Gastrocnemius medialis (tissue), 4 donors: ENCODE measurements around the gene HIPK2.

ENCODE experiments used
- POLR2A ChIP-seq, 2 donors: fragments of 450-650 bp; IDR thresholded peaks; one replicate each; pipeline ENCODE4 v1.6.1; 2017; ENCODE audit warnings: antibody characterized with exemption in 2 of 2, mild to moderate bottlenecking in 2 of 2, moderate library complexity in 2 of 2
- TF ChIP-seq, protein P1 (sequence below), 5 experiments: fragments of 450-650 bp in 3 of 5; fragments of 200-600 bp in 2 of 5; sonication (generic) in 2 of 5; IDR thresholded peaks in 4 of 5; conservative IDR thresholded peaks in 1 of 5; 1 replicate in 4 of 5; 2 replicates in 1 of 5; pipeline ENCODE4 v1.5.1; 2016 to 2019; ENCODE audit warnings: antibody characterized with exemption in 5 of 5, mild to moderate bottlenecking in 3 of 5, moderate library complexity in 3 of 5

DNA sequence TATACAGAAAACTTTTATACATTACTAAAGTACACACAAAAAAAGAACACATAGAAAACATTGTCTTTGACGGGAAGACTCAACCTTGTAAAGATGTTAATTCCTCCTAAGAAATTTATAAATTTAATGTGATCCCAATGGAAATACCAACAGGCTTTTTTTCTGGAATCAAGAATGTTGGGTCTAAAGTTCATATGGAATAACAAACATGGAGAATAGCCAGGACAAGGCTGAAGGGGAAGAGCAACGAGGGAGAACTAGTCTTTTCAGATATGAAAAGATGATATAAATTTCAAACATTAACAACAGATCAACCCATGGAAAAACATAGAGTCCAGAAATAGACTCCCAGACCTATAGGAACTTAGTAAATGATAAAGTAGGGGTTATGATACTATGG lies 19.8 kb downstream of the HIPK2 start:
- TF ChIP-seq, protein P1, sequence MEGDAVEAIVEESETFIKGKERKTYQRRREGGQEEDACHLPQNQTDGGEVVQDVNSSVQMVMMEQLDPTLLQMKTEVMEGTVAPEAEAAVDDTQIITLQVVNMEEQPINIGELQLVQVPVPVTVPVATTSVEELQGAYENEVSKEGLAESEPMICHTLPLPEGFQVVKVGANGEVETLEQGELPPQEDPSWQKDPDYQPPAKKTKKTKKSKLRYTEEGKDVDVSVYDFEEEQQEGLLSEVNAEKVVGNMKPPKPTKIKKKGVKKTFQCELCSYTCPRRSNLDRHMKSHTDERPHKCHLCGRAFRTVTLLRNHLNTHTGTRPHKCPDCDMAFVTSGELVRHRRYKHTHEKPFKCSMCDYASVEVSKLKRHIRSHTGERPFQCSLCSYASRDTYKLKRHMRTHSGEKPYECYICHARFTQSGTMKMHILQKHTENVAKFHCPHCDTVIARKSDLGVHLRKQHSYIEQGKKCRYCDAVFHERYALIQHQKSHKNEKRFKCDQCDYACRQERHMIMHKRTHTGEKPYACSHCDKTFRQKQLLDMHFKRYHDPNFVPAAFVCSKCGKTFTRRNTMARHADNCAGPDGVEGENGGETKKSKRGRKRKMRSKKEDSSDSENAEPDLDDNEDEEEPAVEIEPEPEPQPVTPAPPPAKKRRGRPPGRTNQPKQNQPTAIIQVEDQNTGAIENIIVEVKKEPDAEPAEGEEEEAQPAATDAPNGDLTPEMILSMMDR (IDR thresholded peaks at IDR 0.05 in 4 of 5, conservative IDR thresholded peaks at IDR 0.05 in 1 of 5), result no peak
- no peak for TF ChIP-seq POLR2A (IDR thresholded peaks at IDR 0.05)
